Keratinocyte (primary cell): ENCODE measurements around the gene MYO16. TPM values are rescaled to one million over a fixed set of nuclear protein-coding genes. Genes with fewer than 3 reads are reported as not detected.

Experiments
- DNase-seq: peaks from one replicate; pipeline ENCODE4 v3.0.0-alpha.2; 2011; ENCODE audit warnings: low read depth, missing footprints, low spot score
- FAIRE-seq: peaks from 2 replicates; lab custom pipeline; 2011; peaks lifted over from hg19 to GRCh38; lab: Jason Lieb, UNC
- H2AFZ ChIP-seq: 2 replicates; pipeline ENCODE4 v1.6.0; 2012; ENCODE audit warnings: low read length, control low read depth, inconsistent platforms; ENCODE audit not compliant: control insufficient read depth
- H3K27ac ChIP-seq: 2 replicates; pipeline ENCODE4 v1.5.1; 2011; ENCODE audit warnings: low read length; ENCODE audit not compliant: control insufficient read depth, insufficient read depth
- H3K27me3 ChIP-seq: 3 replicates; pipeline ENCODE4 v1.6.0; 2011; ENCODE audit warnings: low read length; ENCODE audit not compliant: control insufficient read depth, insufficient read depth; ENCODE audit errors: extremely low read depth
- H3K36me3 ChIP-seq, 2 experiments: 2 replicates in 1 of 2; 3 replicates in 1 of 2; pipeline ENCODE4 v1.5.1; 2011; ENCODE audit warnings: low read length in 2 of 2, mild to moderate bottlenecking in 1 of 2; ENCODE audit not compliant: control insufficient read depth in 2 of 2, insufficient read depth in 2 of 2; ENCODE audit errors: extremely low read depth in 1 of 2
- H3K4me1 ChIP-seq: 3 replicates; pipeline ENCODE4 v1.5.1; 2011; ENCODE audit warnings: low read length; ENCODE audit not compliant: control insufficient read depth, insufficient read depth; ENCODE audit errors: extremely low read depth
- H3K4me2 ChIP-seq: 3 replicates; pipeline ENCODE4 v1.6.0; 2011; ENCODE audit warnings: low read depth, low read length; ENCODE audit not compliant: control insufficient read depth, insufficient read depth; ENCODE audit errors: extremely low read depth
- H3K4me3 ChIP-seq, 3 experiments: fragments of 200-600 bp in 1 of 3; sonication (generic) in 1 of 3; 2 replicates in 2 of 3; 3 replicates in 1 of 3; pipeline ENCODE4 v1.5.1; 2011 to 2016; ENCODE audit warnings: low read length in 3 of 3, mild to moderate bottlenecking in 3 of 3, control low read depth in 2 of 3, inconsistent platforms in 1 of 3, low read depth in 1 of 3, mixed read lengths in 1 of 3, mixed run types in 1 of 3, moderate library complexity in 1 of 3; ENCODE audit not compliant: control insufficient read depth in 2 of 3, insufficient read depth in 2 of 3; ENCODE audit errors: extremely low read depth in 1 of 3
- H3K79me2 ChIP-seq: 2 replicates; pipeline ENCODE4 v1.6.0; 2012; ENCODE audit warnings: low read length; ENCODE audit not compliant: control insufficient read depth, insufficient read depth
- H3K9ac ChIP-seq: 3 replicates; pipeline ENCODE4 v1.6.0; 2011; ENCODE audit warnings: low read length; ENCODE audit not compliant: control insufficient read depth, insufficient read depth; ENCODE audit errors: extremely low read depth
- H3K9me1 ChIP-seq: 3 replicates; pipeline ENCODE4 v1.6.0; 2011; ENCODE audit warnings: low read length; ENCODE audit not compliant: control insufficient read depth, insufficient read depth; ENCODE audit errors: extremely low read depth
- H3K9me3 ChIP-seq: 2 replicates; pipeline ENCODE4 v1.5.1; 2012; ENCODE audit warnings: low read depth, low read length; ENCODE audit not compliant: control insufficient read depth
- H4K20me1 ChIP-seq: 3 replicates; pipeline ENCODE4 v1.6.0; 2011; ENCODE audit warnings: low read length; ENCODE audit not compliant: control insufficient read depth, insufficient read depth; ENCODE audit errors: extremely low read depth
- CTCF ChIP-seq, 3 experiments: IDR thresholded peaks in 1 of 3; conservative IDR thresholded peaks in 1 of 3; optimal IDR thresholded peaks in 1 of 3; 2 replicates in 2 of 3; 3 replicates in 1 of 3; pipeline versions ENCODE3 to v1.5.1; 2011; ENCODE audit warnings: low read length in 3 of 3, mild to moderate bottlenecking in 3 of 3, moderate library complexity in 2 of 3, control low read depth in 1 of 3, inconsistent platforms in 1 of 3; ENCODE audit not compliant: insufficient read depth in 2 of 3; ENCODE audit errors: extremely low read depth in 1 of 3
- EZH2 ChIP-seq: IDR thresholded peaks from one replicate; pipeline ENCODE4 v1.6.1; 2012; ENCODE audit warnings: inconsistent platforms, mild to moderate bottlenecking, low read length, moderate library complexity
- dilution Hi-C: fragments of 300-500 bp; cut with MboI; formaldehyde crosslinking; loops from one replicate; pipeline ENCODE4 v1.7.0; 2020; ENCODE audit warnings: low sequenced_read_pairs; ENCODE audit not compliant: extremely low pct_ligation_motif_present
- polyA plus RNA-seq, 5 experiments: library from polyadenylated mRNA; depleted of rRNA in 3 of 5; stranded (reverse) in 3 of 5; stranded (forward) in 1 of 5; unstranded in 1 of 5; fragments of >200 nt; gene quantifications; 1 replicate in 1 of 5; 2 replicates in 3 of 5; 3 replicates in 1 of 5; pipeline versions ENCODE4 v1.2.1 to v1.2.3, GENCODE V29; 2011 to 2012; ENCODE audit warnings: missing spikeins in 2 of 5, low read depth in 1 of 5, low replicate concordance in 1 of 5

MYO16 gene
- polyA plus RNA-seq, 1 donor (not counting 4 experiments of a cell fraction or from before 2014, with no cell fraction given) = 0.08 TPM

- Histone ChIP-seq H2AFZ (no peak overlapping the region), H3K36me3 (no peaks in the 10 kb centered on the region), H3K79me2 (no peaks in the 10 kb centered on the region), H3K27me3 (no peaks in the 10 kb centered on the region), H4K20me1 (no peaks in the 10 kb centered on the region), H3K27ac (no peak overlapping the region), H3K9me1 (no peaks in the 10 kb centered on the region), H3K4me1 (no peaks in the 10 kb centered on the region), H3K9me3 (no peaks in the 10 kb centered on the region), H3K9ac (no peak overlapping the region), H3K4me2 (no peak overlapping the region), H3K4me3 (no peak overlapping the region)
- dilution Hi-C loops = no loop called here
- TF ChIP-seq EZH2 (no peak), CTCF (optimal IDR thresholded peaks at IDR 0.05 in 1 of 3, IDR thresholded peaks at IDR 0.05 in 1 of 3, conservative IDR thresholded peaks at IDR 0.05 in 1 of 3; ENCODE audit: extremely low read depth in 1 of 3, insufficient read depth in 2 of 3, low read length in 3 of 3) (no peak)
- no peak for FAIRE-seq
- DNase-seq = no peak
Measured at GRCh38 chr13:108743522-108743921, 114.1 kb downstream of the MYO16 start.

- H3K36me3 ChIP-seq = no peaks in the 10 kb centered on the region
- no peak overlapping the region for H3K9ac ChIP-seq
- no peak overlapping the region for H2AFZ ChIP-seq
- H3K27ac ChIP-seq = no peak overlapping the region
- dilution Hi-C loops = no loop called here
- DNase-seq (no peak), FAIRE-seq (no peak)
- no peaks in the 10 kb centered on the region for H3K27me3 ChIP-seq
- H3K4me3 ChIP-seq = no peak overlapping the region
- no peak overlapping the region for H3K4me2 ChIP-seq
- no peak for TF ChIP-seq EZH2
- TF ChIP-seq CTCF (optimal IDR thresholded peaks at IDR 0.05 in 1 of 3, IDR thresholded peaks at IDR 0.05 in 1 of 3, conservative IDR thresholded peaks at IDR 0.05 in 1 of 3; ENCODE audit: extremely low read depth in 1 of 3, insufficient read depth in 2 of 3, low read length in 3 of 3) = no peak
- H3K9me3 ChIP-seq = no peaks in the 10 kb centered on the region
- H3K79me2 ChIP-seq = no peaks in the 10 kb centered on the region
- H3K9me1 ChIP-seq = no peaks in the 10 kb centered on the region
- H3K4me1 ChIP-seq = no peaks in the 10 kb centered on the region
- H4K20me1 ChIP-seq = no peaks in the 10 kb centered on the region
Measured at GRCh38 chr13:108747843-108748242, 118.4 kb downstream of the MYO16 start.
